ENCODE data around the gene RXRB. TPM values are rescaled to one million over a fixed set of nuclear protein-coding genes. Genes with fewer than 3 reads are reported as not detected.

Gene RXRB
- total RNA-seq, 1 donor from 2014 or later: 46.6 TPM

GRCh38 chr6:33193619-33194018 lies 6.8 kb downstream of the RXRB start:
- ATAC-seq (no peak), DNase-seq (no peak)
- H3K27ac ChIP-seq: no peak overlapping the region
- H3K27me3 ChIP-seq: peaks cover 19% of the 10 kb centered on the region
- peaks cover 29% of the 10 kb centered on the region for H3K4me1 ChIP-seq
- H3K9me3 ChIP-seq: no peaks in the 10 kb centered on the region
- intact Hi-C loops (cut with DNase I): no loop called here
- TF ChIP-seq, protein P1, sequence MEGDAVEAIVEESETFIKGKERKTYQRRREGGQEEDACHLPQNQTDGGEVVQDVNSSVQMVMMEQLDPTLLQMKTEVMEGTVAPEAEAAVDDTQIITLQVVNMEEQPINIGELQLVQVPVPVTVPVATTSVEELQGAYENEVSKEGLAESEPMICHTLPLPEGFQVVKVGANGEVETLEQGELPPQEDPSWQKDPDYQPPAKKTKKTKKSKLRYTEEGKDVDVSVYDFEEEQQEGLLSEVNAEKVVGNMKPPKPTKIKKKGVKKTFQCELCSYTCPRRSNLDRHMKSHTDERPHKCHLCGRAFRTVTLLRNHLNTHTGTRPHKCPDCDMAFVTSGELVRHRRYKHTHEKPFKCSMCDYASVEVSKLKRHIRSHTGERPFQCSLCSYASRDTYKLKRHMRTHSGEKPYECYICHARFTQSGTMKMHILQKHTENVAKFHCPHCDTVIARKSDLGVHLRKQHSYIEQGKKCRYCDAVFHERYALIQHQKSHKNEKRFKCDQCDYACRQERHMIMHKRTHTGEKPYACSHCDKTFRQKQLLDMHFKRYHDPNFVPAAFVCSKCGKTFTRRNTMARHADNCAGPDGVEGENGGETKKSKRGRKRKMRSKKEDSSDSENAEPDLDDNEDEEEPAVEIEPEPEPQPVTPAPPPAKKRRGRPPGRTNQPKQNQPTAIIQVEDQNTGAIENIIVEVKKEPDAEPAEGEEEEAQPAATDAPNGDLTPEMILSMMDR (IDR thresholded peaks at IDR 0.05): no peak
- H3K36me3 ChIP-seq: peaks cover 35% of the 10 kb centered on the region
- H3K4me3 ChIP-seq: peak overlapping the region; percentile 40

- Histone ChIP-seq H3K4me1 (peaks cover 22% of the 10 kb centered on the region), H3K27ac (no peak overlapping the region), H3K36me3 (peaks cover 35% of the 10 kb centered on the region), H3K27me3 (peaks cover 19% of the 10 kb centered on the region), H3K4me3 (peak overlapping the region; percentile 40), H3K9me3 (no peaks in the 10 kb centered on the region)
- intact Hi-C loops (cut with DNase I): no loop called here
- DNase-seq (no peak), ATAC-seq (peak; percentile 28)
- TF ChIP-seq, protein P1 (IDR thresholded peaks at IDR 0.05): no peak
Observed at GRCh38 chr6:33192671-33193602, 7.5 kb downstream of the RXRB start.

DNA sequence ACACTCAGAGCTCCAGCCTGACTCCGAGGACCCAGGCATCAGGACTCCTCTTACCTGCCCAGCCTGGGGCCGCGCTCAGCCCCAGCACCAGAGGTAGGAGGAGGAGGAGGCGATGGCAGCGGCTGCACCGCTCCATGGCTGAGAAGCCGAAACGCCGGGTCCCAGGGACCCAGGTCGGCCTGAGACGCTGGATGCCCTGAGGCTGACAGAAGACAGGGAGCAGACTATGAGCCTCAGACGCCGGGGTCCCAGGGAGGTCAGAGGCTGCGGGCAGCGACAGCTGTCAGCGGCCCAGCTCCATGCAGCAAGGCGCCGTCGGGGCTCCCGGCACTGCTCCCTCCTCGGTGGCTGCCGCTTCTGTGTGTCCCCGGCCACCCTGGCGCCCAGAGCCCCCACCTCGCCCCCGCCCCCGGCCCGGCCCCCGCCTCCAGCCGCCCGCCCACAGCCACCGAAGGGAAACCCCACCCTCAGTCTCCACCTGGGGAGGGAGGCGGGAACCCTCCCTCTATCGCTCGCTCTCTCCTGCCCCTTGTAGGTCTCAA lies 8.3 kb downstream of the RXRB start, which contains the start of gene COL11A2:
Gene COL11A2 (minus strand): TSS at position 363 of the 542 bp plus-strand sequence. CDS start 227 bp downstream, at position 136.
- intact Hi-C loops (cut with DNase I): no loop called here
- peak; percentile 7 for ATAC-seq
- H3K4me1 ChIP-seq: peaks cover 14% of the 10 kb centered on the region
- DNase-seq: no peak
- H3K9me3 ChIP-seq: no peaks in the 10 kb centered on the region
- TF ChIP-seq, protein P1 (IDR thresholded peaks at IDR 0.05): no peak
- no peak within 1 kb of the TSS for H3K27ac ChIP-seq
- H3K27me3 ChIP-seq: peaks cover 19% of the 10 kb centered on the region
- peak within 1 kb of the TSS; percentile 40 for H3K4me3 ChIP-seq
- H3K36me3 ChIP-seq: peaks cover 32% of the 10 kb centered on the region

DNA sequence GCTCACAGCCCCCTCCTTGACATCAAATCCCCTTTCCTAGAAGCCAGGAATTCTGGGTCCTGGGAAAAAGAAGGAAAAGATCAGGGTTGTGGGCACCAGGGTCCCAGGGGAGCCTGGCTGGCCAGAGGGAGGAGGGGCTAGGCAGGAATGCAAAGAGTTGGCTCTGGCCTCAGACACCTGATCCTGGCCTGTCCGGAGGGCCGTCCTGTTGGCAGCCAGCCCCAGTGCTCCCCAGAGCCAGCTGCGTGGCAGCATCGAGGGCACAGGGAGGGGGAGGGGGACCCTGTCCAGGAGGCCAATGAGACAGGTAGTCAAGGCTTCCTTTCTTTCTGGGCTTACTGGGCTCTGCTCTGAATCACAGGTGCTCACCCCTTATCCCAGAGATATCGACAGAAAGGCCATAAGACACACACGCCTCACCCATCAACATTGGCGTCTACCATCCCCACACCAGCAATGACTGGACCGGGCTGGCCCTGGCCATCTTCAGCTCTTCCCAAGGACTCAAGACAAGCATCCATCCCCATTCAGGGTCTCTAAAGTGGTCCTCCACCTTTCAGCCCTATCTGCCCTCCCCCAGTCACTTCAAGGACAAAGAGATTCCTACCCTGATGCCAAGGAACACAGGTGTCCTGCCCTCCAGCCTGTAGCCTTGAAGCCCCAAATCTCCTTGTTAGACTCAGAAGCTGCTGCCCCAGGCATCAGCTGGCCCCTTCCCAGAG lies 8.9 kb downstream of the RXRB start:
- Histone ChIP-seq H3K9me3 (no peaks in the 10 kb centered on the region), H3K4me1 (peaks cover 12% of the 10 kb centered on the region), H3K27ac (no peak overlapping the region), H3K4me3 (no peak overlapping the region), H3K36me3 (peaks cover 26% of the 10 kb centered on the region), H3K27me3 (peaks cover 19% of the 10 kb centered on the region)
- ATAC-seq (no peak), DNase-seq (no peak)
- intact Hi-C loops (cut with DNase I): no loop called here
- TF ChIP-seq, protein P1 (IDR thresholded peaks at IDR 0.05): no peak

GRCh38 chr6:33190504-33191107 lies 9.9 kb downstream of the RXRB start:
- TF ChIP-seq, protein P1 (IDR thresholded peaks at IDR 0.05): no peak
- intact Hi-C loops (cut with DNase I): no loop called here
- DNase-seq (no peak), ATAC-seq (no peak)
- Histone ChIP-seq H3K27ac (no peak overlapping the region), H3K27me3 (peaks cover 19% of the 10 kb centered on the region), H3K4me3 (no peak overlapping the region), H3K9me3 (no peaks in the 10 kb centered on the region), H3K4me1 (peaks cover 12% of the 10 kb centered on the region), H3K36me3 (peaks cover 17% of the 10 kb centered on the region)
